ENCODE results near the gene ATF4.

Gene ATF4

GRCh38 chr22:39529487-39529851, 9.1 kb downstream of the ATF4 start:
- H3K27me3 Mint-ChIP-seq = no peaks in the 10 kb centered on the region
- peaks cover 74% of the 10 kb centered on the region for H3K4me1 Mint-ChIP-seq
- H3K27ac Mint-ChIP-seq (ENCODE audit: low read depth) = peak overlapping the region; percentile 85
- ATAC-seq (replicated peaks; ENCODE audit: extremely low read depth, poor library complexity, severe bottlenecking) (no peak), DNase-seq (ENCODE audit: low spot score in 2 of 2) (no peak)
- no peaks in the 10 kb centered on the region for H3K9me3 Mint-ChIP-seq
- H3K36me3 Mint-ChIP-seq (ENCODE audit: insufficient read depth) = peaks cover 39% of the 10 kb centered on the region
- peak overlapping the region; percentile 98 for H3K4me3 Mint-ChIP-seq

GRCh38 chr22:39530116-39530515, 9.8 kb downstream of the ATF4 start:
- H3K27ac Mint-ChIP-seq (ENCODE audit: low read depth) = peak overlapping the region; percentile 85
- ATAC-seq (replicated peaks; ENCODE audit: extremely low read depth, poor library complexity, severe bottlenecking) (no peak), DNase-seq (ENCODE audit: low spot score in 2 of 2) (no peak)
- peaks cover 67% of the 10 kb centered on the region for H3K4me1 Mint-ChIP-seq
- H3K27me3 Mint-ChIP-seq = no peaks in the 10 kb centered on the region
- peaks cover 33% of the 10 kb centered on the region for H3K36me3 Mint-ChIP-seq (ENCODE audit: insufficient read depth)
- H3K4me3 Mint-ChIP-seq = peak overlapping the region; percentile 98
- H3K9me3 Mint-ChIP-seq = no peaks in the 10 kb centered on the region

GRCh38 chr22:39530692-39531331, 10.4 kb downstream of the ATF4 start:
- Mint-ChIP-seq H3K9me3 (no peaks in the 10 kb centered on the region), H3K36me3 (ENCODE audit: insufficient read depth) (peaks cover 30% of the 10 kb centered on the region), H3K4me1 (peaks cover 60% of the 10 kb centered on the region), H3K27ac (ENCODE audit: low read depth) (no peak overlapping the region), H3K4me3 (peak overlapping the region; percentile 98), H3K27me3 (no peaks in the 10 kb centered on the region)
- DNase-seq (ENCODE audit: low spot score in 2 of 2) = no peak
- ATAC-seq (replicated peaks; ENCODE audit: extremely low read depth, poor library complexity, severe bottlenecking) = no peak

- peaks cover 26% of the 10 kb centered on the region for H3K36me3 Mint-ChIP-seq (ENCODE audit: insufficient read depth)
- ATAC-seq (replicated peaks; ENCODE audit: extremely low read depth, poor library complexity, severe bottlenecking) = peak; percentile 91
- H3K27ac Mint-ChIP-seq (ENCODE audit: low read depth) = peak within 1 kb of the TSS; percentile 84
- peak; percentile 97 to 99 for DNase-seq (ENCODE audit: low spot score in 2 of 2)
- no peaks in the 10 kb centered on the region for H3K27me3 Mint-ChIP-seq
- H3K4me1 Mint-ChIP-seq = peaks cover 46% of the 10 kb centered on the region
- no peaks in the 10 kb centered on the region for H3K9me3 Mint-ChIP-seq
- peak within 1 kb of the TSS; percentile 98 for H3K4me3 Mint-ChIP-seq
Measured at GRCh38 chr22:39532215-39533073, 12.1 kb downstream of the ATF4 start, which contains the start of gene RPS19BP1. RPS19BP1 (minus strand) TSS chr22:39532748; CDS start chr22:39532738, 10 bp downstream.

- H3K27ac Mint-ChIP-seq (ENCODE audit: low read depth) = no peak overlapping the region
- H3K4me3 Mint-ChIP-seq = no peak overlapping the region
- H3K9me3 Mint-ChIP-seq = no peaks in the 10 kb centered on the region
- DNase-seq (ENCODE audit: low spot score in 2 of 2) (no peak), ATAC-seq (replicated peaks; ENCODE audit: extremely low read depth, poor library complexity, severe bottlenecking) (no peak)
- H3K36me3 Mint-ChIP-seq (ENCODE audit: insufficient read depth) = peaks cover 18% of the 10 kb centered on the region
- H3K27me3 Mint-ChIP-seq = no peaks in the 10 kb centered on the region
- peaks cover 29% of the 10 kb centered on the region for H3K4me1 Mint-ChIP-seq
Measured at GRCh38 chr22:39534092-39534506, 13.7 kb downstream of the ATF4 start.

- peak; percentile 68 to 84 for DNase-seq (ENCODE audit: low spot score in 2 of 2)
Measured at GRCh38 chr22:39534591-39535356, 14.4 kb downstream of the ATF4 start.

GRCh38 chr22:39535357-39535725, 15.0 kb downstream of the ATF4 start:
- peaks cover 21% of the 10 kb centered on the region for H3K4me1 Mint-ChIP-seq
- peaks cover 11% of the 10 kb centered on the region for H3K36me3 Mint-ChIP-seq (ENCODE audit: insufficient read depth)
- ATAC-seq (replicated peaks; ENCODE audit: extremely low read depth, poor library complexity, severe bottlenecking) (no peak), DNase-seq (ENCODE audit: low spot score in 2 of 2) (no peak)
- H3K27me3 Mint-ChIP-seq = no peaks in the 10 kb centered on the region
- H3K27ac Mint-ChIP-seq (ENCODE audit: low read depth) = no peak overlapping the region
- no peak overlapping the region for H3K4me3 Mint-ChIP-seq
- no peaks in the 10 kb centered on the region for H3K9me3 Mint-ChIP-seq

More at GRCh38 chr22:39534591-39535356, 14.4 kb downstream of the ATF4 start:
- Mint-ChIP-seq H3K4me3 (no peak overlapping the region), H3K36me3 (ENCODE audit: insufficient read depth) (peaks cover 13% of the 10 kb centered on the region), H3K27ac (ENCODE audit: low read depth) (no peak overlapping the region), H3K4me1 (peaks cover 24% of the 10 kb centered on the region), H3K27me3 (no peaks in the 10 kb centered on the region), H3K9me3 (no peaks in the 10 kb centered on the region)
- no peak for ATAC-seq (replicated peaks; ENCODE audit: extremely low read depth, poor library complexity, severe bottlenecking)

GRCh38 chr22:39535831-39536449, 15.6 kb downstream of the ATF4 start:
- H3K36me3 Mint-ChIP-seq (ENCODE audit: insufficient read depth) = peaks cover 6% of the 10 kb centered on the region
- no peaks in the 10 kb centered on the region for H3K27me3 Mint-ChIP-seq
- no peak overlapping the region for H3K27ac Mint-ChIP-seq (ENCODE audit: low read depth)
- DNase-seq (ENCODE audit: low spot score in 2 of 2) = no peak
- H3K4me3 Mint-ChIP-seq = no peak overlapping the region
- H3K4me1 Mint-ChIP-seq = peaks cover 18% of the 10 kb centered on the region
- H3K9me3 Mint-ChIP-seq = no peaks in the 10 kb centered on the region
- no peak for ATAC-seq (replicated peaks; ENCODE audit: extremely low read depth, poor library complexity, severe bottlenecking)

- no peak overlapping the region for H3K4me3 Mint-ChIP-seq
- peaks cover 5% of the 10 kb centered on the region for H3K36me3 Mint-ChIP-seq (ENCODE audit: insufficient read depth)
- H3K9me3 Mint-ChIP-seq = no peaks in the 10 kb centered on the region
- no peak for DNase-seq (ENCODE audit: low spot score in 2 of 2)
- ATAC-seq (replicated peaks; ENCODE audit: extremely low read depth, poor library complexity, severe bottlenecking) = no peak
- no peak overlapping the region for H3K27ac Mint-ChIP-seq (ENCODE audit: low read depth)
- H3K27me3 Mint-ChIP-seq = no peaks in the 10 kb centered on the region
- H3K4me1 Mint-ChIP-seq = peaks cover 11% of the 10 kb centered on the region
Measured at GRCh38 chr22:39536711-39537110, 16.3 kb downstream of the ATF4 start.

- Mint-ChIP-seq H3K9me3 (no peaks in the 10 kb centered on the region), H3K4me1 (peaks cover 7% of the 10 kb centered on the region), H3K27me3 (no peaks in the 10 kb centered on the region), H3K27ac (ENCODE audit: low read depth) (no peak overlapping the region), H3K36me3 (ENCODE audit: insufficient read depth) (no peaks in the 10 kb centered on the region), H3K4me3 (no peak overlapping the region)
- DNase-seq (ENCODE audit: low spot score in 2 of 2) (no peak), ATAC-seq (replicated peaks; ENCODE audit: extremely low read depth, poor library complexity, severe bottlenecking) (no peak)
Measured at GRCh38 chr22:39537975-39538374, 17.6 kb downstream of the ATF4 start.

GRCh38 chr22:39543095-39543494, 22.7 kb downstream of the ATF4 start:
- Mint-ChIP-seq H3K9me3 (no peaks in the 10 kb centered on the region), H3K27ac (ENCODE audit: low read depth) (no peak overlapping the region), H3K27me3 (no peaks in the 10 kb centered on the region), H3K36me3 (ENCODE audit: insufficient read depth) (peaks cover 8% of the 10 kb centered on the region), H3K4me1 (peaks cover 44% of the 10 kb centered on the region), H3K4me3 (no peak overlapping the region)
- ATAC-seq (replicated peaks; ENCODE audit: extremely low read depth, poor library complexity, severe bottlenecking) = no peak
- DNase-seq (ENCODE audit: low spot score in 2 of 2) = no peak
